ENCODE results near the gene EPHB2. TPM values are rescaled to one million over a fixed set of nuclear protein-coding genes. Genes with fewer than 3 reads are reported as not detected.

The EPHB2 gene
- total and polyA plus RNA-seq, 2 experiments from 2014 or later: 1.0 to 5.1 TPM

DNA sequence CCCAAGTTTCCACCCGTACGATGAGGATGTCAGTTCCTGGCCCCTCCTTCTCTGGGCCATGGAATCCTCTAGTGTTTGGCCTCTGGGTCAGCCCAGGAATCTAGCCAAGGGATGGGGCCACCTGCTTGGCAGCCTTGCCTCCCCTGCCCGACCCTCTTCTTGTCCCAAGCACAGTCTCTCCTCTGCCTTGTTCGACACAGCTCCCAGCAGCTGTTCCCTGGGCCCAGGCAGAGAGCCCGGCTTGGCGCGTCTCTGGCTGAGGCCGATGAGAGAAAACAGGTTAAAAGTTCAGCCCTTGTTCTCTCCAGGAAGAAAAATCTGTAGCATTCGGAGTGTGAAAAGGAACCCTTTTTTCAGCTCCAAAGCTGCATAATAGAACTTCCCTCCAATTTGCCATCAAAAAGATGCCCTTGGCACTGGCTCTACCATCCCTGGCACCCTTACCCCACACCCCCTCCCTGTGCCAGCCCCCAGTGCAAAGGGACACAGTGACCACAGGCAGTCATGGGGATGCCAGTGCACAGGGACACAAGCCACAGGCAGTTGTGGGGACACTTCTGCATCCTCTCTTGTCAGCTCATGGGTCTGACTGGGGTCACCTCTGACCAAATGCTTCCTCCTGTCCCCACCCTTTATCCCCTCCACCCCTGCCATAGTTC is 68.4 kb downstream of the EPHB2 start:
- no peak for TF ChIP-seq EZH2 (IDR thresholded peaks at IDR 0.05; ENCODE audit: insufficient read depth, poor library complexity, severe bottlenecking)
- TF ChIP-seq EZH2phosphoT487 (IDR thresholded peaks at IDR 0.05; ENCODE audit: insufficient read depth, low read depth): no peak
- Histone ChIP-seq H3K9me3 (ENCODE audit: low read depth) (no peaks in the 10 kb centered on the region), H3K36me3 (ENCODE audit: low read depth) (no peaks in the 10 kb centered on the region), H3K4me3 (no peak overlapping the region), H3K27me3 (replicated peaks; ENCODE audit: insufficient read depth) (no peaks in the 10 kb centered on the region), H3K4me2 (ENCODE audit: unreplicated experiment) (no peak overlapping the region), H3K79me2 (ENCODE audit: insufficient read depth) (no peaks in the 10 kb centered on the region), H3K4me1 (ENCODE audit: insufficient read depth) (peaks cover 6% of the 10 kb centered on the region), H3K27ac (no peak overlapping the region), H3F3A (ENCODE audit: insufficient read depth) (0 out of 2 replicates have a peak, but pooled peaks cover 3% of the 10 kb centered on the region), H3K9ac (no peak overlapping the region), H3K9me2 (ENCODE audit: insufficient read depth) (no peaks in the 10 kb centered on the region), H2AFZ (no peak overlapping the region), H4K20me1 (ENCODE audit: insufficient read depth) (no peaks in the 10 kb centered on the region)
- 36 to 42% methylated on average over 9 of the region's 9 CpGs for WGBS, 2 experiments (ENCODE audit: low coverage in 1 of 2, low lambda C conversion rate in 2 of 2, missing lambda C conversion rate in 2 of 2)
- no peak for DNase-seq
- in situ Hi-C loops (cut with MboI): no loop called here

DNA sequence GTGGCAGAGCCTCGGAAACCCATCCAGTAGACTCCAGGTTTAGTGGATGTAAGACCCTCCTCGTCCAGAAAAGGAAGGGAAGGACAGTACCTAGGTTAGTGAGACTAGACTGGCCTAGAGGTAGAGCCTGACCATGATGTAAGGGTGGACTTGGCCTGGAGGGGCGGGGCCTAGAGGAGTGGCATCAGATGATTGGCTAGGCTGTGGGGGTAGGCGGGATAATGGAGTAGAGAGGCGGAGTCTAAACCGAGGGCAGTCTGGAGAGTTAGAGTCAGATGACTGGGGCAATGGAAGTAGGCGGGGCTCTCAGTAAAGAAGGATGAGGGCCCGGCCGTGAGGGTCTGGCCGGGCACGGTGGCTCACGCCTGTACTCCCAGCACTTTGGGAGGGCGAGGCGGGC is 70.1 kb downstream of the EPHB2 start:
- Histone ChIP-seq H3K27me3 (replicated peaks; ENCODE audit: insufficient read depth) (no peaks in the 10 kb centered on the region), H3K9me3 (ENCODE audit: low read depth) (no peaks in the 10 kb centered on the region), H3F3A (ENCODE audit: insufficient read depth) (no peaks in the 10 kb centered on the region), H3K4me1 (ENCODE audit: insufficient read depth) (no peaks in the 10 kb centered on the region), H3K9ac (no peak overlapping the region), H3K9me2 (ENCODE audit: insufficient read depth) (no peaks in the 10 kb centered on the region), H3K79me2 (ENCODE audit: insufficient read depth) (no peaks in the 10 kb centered on the region), H2AFZ (no peak overlapping the region), H3K4me2 (ENCODE audit: unreplicated experiment) (no peak overlapping the region), H4K20me1 (ENCODE audit: insufficient read depth) (no peaks in the 10 kb centered on the region), H3K36me3 (ENCODE audit: low read depth) (no peaks in the 10 kb centered on the region), H3K27ac (no peak overlapping the region), H3K4me3 (no peak overlapping the region)
- peak; percentile 37 for DNase-seq
- WGBS, 2 experiments (ENCODE audit: low coverage in 1 of 2, low lambda C conversion rate in 2 of 2, missing lambda C conversion rate in 2 of 2): 96 to 99% methylated on average over 8 to 14 of the region's 14 CpGs
- in situ Hi-C loops (cut with MboI): no loop called here
- no peak for TF ChIP-seq EZH2phosphoT487 (IDR thresholded peaks at IDR 0.05; ENCODE audit: insufficient read depth, low read depth)
- TF ChIP-seq EZH2 (IDR thresholded peaks at IDR 0.05; ENCODE audit: insufficient read depth, poor library complexity, severe bottlenecking): no peak

DNA sequence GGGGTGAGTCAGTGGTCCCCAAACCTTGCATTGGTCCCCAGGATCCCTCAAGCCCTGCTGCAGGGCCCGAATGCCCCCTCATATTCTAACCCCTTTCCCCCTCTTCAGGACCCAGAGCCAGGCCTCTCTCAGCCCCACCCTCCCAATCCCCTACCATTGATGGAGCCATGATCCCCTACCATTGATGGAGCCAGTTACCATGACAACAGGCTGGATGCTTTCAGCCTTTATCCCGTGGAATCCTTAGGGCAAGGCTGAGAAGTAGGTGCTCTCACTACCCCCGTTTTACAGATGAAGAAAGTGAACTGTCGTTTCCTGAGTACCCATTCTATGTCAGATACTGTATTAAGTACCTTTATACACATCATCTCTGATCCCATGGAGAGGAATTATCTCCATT is 70.8 kb downstream of the EPHB2 start:
- 93 to 97% methylated on average over 4 of the region's 4 CpGs for WGBS, 2 experiments (ENCODE audit: low coverage in 1 of 2, low lambda C conversion rate in 2 of 2, missing lambda C conversion rate in 2 of 2)
- Histone ChIP-seq H3K9me3 (ENCODE audit: low read depth) (no peaks in the 10 kb centered on the region), H3K9ac (no peak overlapping the region), H3K4me2 (ENCODE audit: unreplicated experiment) (no peak overlapping the region), H3F3A (ENCODE audit: insufficient read depth) (no peaks in the 10 kb centered on the region), H4K20me1 (ENCODE audit: insufficient read depth) (no peaks in the 10 kb centered on the region), H3K36me3 (ENCODE audit: low read depth) (no peaks in the 10 kb centered on the region), H2AFZ (no peak overlapping the region), H3K27ac (no peak overlapping the region), H3K9me2 (ENCODE audit: insufficient read depth) (no peaks in the 10 kb centered on the region), H3K4me1 (ENCODE audit: insufficient read depth) (no peaks in the 10 kb centered on the region), H3K79me2 (ENCODE audit: insufficient read depth) (no peaks in the 10 kb centered on the region), H3K4me3 (no peak overlapping the region), H3K27me3 (replicated peaks; ENCODE audit: insufficient read depth) (no peaks in the 10 kb centered on the region)
- in situ Hi-C loops (cut with MboI): no loop called here
- no peak for DNase-seq
- TF ChIP-seq EZH2phosphoT487 (IDR thresholded peaks at IDR 0.05; ENCODE audit: insufficient read depth, low read depth) (no peak), EZH2 (IDR thresholded peaks at IDR 0.05; ENCODE audit: insufficient read depth, poor library complexity, severe bottlenecking) (no peak)

DNA sequence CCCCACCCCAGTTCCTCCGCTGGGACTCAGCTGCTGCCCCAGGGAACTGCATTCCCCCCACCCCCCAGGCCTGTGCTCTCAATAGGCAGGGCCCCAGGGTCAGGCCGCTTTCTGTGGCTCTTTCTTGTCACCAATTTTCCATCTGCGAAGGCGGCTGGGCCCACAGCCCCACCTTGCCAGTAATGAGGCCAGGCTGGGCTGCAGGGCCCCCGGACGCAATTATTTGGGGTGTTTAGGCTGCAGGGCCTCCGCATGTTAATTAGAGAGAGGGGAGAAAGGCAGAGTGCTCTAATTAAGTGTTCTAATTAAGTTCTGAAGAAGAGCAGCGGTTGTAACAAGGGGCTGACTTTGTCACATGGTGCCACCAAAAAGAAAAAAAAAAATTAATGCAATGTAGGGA is 71.8 kb downstream of the EPHB2 start:
- 92 to 97% methylated on average over 7 to 8 of the region's 8 CpGs for WGBS, 2 experiments (ENCODE audit: low coverage in 1 of 2, low lambda C conversion rate in 2 of 2, missing lambda C conversion rate in 2 of 2)

More for the DNA sequence above, 71.8 kb downstream of the EPHB2 start:
- no peaks in the 10 kb centered on the region for H3K9me2 ChIP-seq (ENCODE audit: insufficient read depth)
- DNase-seq: no peak
- H2AFZ ChIP-seq: no peak overlapping the region
- H3F3A ChIP-seq (ENCODE audit: insufficient read depth): no peaks in the 10 kb centered on the region
- H3K4me3 ChIP-seq: no peak overlapping the region
- H4K20me1 ChIP-seq (ENCODE audit: insufficient read depth): no peaks in the 10 kb centered on the region
- H3K4me2 ChIP-seq (ENCODE audit: unreplicated experiment): no peak overlapping the region
- H3K27ac ChIP-seq: no peak overlapping the region
- TF ChIP-seq EZH2 (IDR thresholded peaks at IDR 0.05; ENCODE audit: insufficient read depth, poor library complexity, severe bottlenecking) (no peak), EZH2phosphoT487 (IDR thresholded peaks at IDR 0.05; ENCODE audit: insufficient read depth, low read depth) (no peak)
- no peaks in the 10 kb centered on the region for H3K79me2 ChIP-seq (ENCODE audit: insufficient read depth)
- no peak overlapping the region for H3K9ac ChIP-seq
- H3K9me3 ChIP-seq (ENCODE audit: low read depth): no peaks in the 10 kb centered on the region
- no peaks in the 10 kb centered on the region for H3K36me3 ChIP-seq (ENCODE audit: low read depth)
- no peaks in the 10 kb centered on the region for H3K4me1 ChIP-seq (ENCODE audit: insufficient read depth)
- no peaks in the 10 kb centered on the region for H3K27me3 ChIP-seq (replicated peaks; ENCODE audit: insufficient read depth)
- in situ Hi-C loops (cut with MboI): no loop called here

Measured in GM23248 (cell line).